Right lobe of liver (tissue), 4 donors: ENCODE results near the gene OTOP3.

Experiments used
- CTCF ChIP-seq, 4 donors: fragments of 200-600 bp in 3 of 4; fragments of 450-650 bp in 1 of 4; IDR thresholded peaks; one replicate each; pipeline versions ENCODE4 v1.5.1 to v1.8.0; 2016 to 2022; ENCODE audit warnings: antibody characterized with exemption in 4 of 4, mild to moderate bottlenecking in 2 of 4
- POLR2A ChIP-seq: fragments of 450-650 bp; IDR thresholded peaks from one replicate; pipeline ENCODE4 v1.6.1; 2017; ENCODE audit warnings: antibody characterized with exemption, mild to moderate bottlenecking
- donor health status: DM: no; HTN: no; CAD: no.
- donor health status: DM: no; HTN: no; CAD: no.
- donor health status: DM: no; HTN: yes; CAD: no.

GRCh38 chr17:74916136-74916850, 19.4 kb upstream of the OTOP3 start:
- TF ChIP-seq CTCF (IDR thresholded peaks at IDR 0.05) (no peak), POLR2A (no peak)
